Motor neuron (in vitro differentiated cells): ENCODE data around the gene COL11A1. TPM values are rescaled to one million over a fixed set of nuclear protein-coding genes. Genes with fewer than 3 reads are reported as not detected.
"Not testable (repeated sequence)": the region's sequence is repeated elsewhere in the genome, so short reads cannot be mapped to it uniquely, and the experiment has no call there.

Source experiments
- ATAC-seq, 8 experiments: fragments of 200-7000 bp; cut with Tn5 transposase; replicated peaks in 6 of 8; 2 replicates each; pipeline ENCODE4 v1.8.0; 2021; ENCODE audit warnings: mild to moderate bottlenecking in 8 of 8, moderate library complexity in 8 of 8
- H3K27ac ChIP-seq, 2 donors: fragments of 250-450 bp; sonication (Bioruptor Pico); 2 replicates each; pipeline ENCODE4 v1.9.0; 2021; ENCODE audit warnings: antibody characterized with exemption in 2 of 2, mild to moderate bottlenecking in 2 of 2, moderate library complexity in 1 of 2
- H3K4me1 ChIP-seq, 2 donors: fragments of 250-450 bp; sonication (Bioruptor Pico); replicated peaks in 1 of 2; 2 replicates each; pipeline ENCODE4 v1.6.1; 2021; ENCODE audit warnings: antibody characterized with exemption in 2 of 2, mild to moderate bottlenecking in 2 of 2, moderate library complexity in 1 of 2
- H3K4me3 ChIP-seq, 5 donors: fragments of 250-450 bp; sonication (Bioruptor Pico); 2 replicates each; pipeline ENCODE4 v1.9.0; 2021; ENCODE audit warnings: antibody characterized with exemption in 5 of 5, mild to moderate bottlenecking in 5 of 5, moderate library complexity in 4 of 5
- WGBS, 10 experiments: fragments of 450-650 bp; shearing (Covaris generic); methylation state at CpG; one replicate each; pipeline ENCODE4 v1.0.0; 2022; 5-methylcytosine and 5-hydroxymethylcytosine counted together
- in situ Hi-C, 9 experiments: fragments of 400-800 bp; cut with MboI; loops; one replicate each; pipeline ENCODE4 v1.15.0; 2021; ENCODE audit warnings: low sequenced_read_pairs in 9 of 9, low pct_unique_long_range_greater_than_20kb in 2 of 9; ENCODE audit not compliant: unreplicated experiment in 9 of 9
- total RNA-seq, 8 experiments: library from RNA; unstranded; fragments of 300-600 nt; gene quantifications; 2 replicates each; pipeline versions ENCODE4 v1.2.3 to v1.2.4, GENCODE V29; 2022

COL11A1 gene
- total RNA-seq, 8 experiments from 2014 or later = 3.5 to 305 (median 20.2) TPM

DNA sequence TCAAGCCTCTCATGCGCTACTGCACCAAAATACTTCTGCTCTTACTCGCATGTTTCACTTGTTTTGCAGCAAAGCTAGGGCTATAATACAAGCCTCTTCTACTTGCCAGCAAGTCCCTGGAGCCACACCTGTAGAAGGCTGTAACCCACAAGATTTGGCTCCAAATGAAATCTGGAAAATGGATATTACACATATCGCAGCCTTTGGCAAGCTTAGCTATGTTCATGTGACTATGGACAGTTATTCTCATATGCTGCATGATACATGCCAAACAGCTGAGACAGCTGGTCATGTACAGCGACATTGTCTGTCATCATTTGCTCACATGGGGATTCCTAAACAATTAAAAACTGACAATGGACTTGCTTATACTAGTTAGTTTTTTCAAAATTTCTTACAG lies 270.3 kb downstream of the COL11A1 start:
- no peak for ATAC-seq
- in situ Hi-C loops = no loop called here
- no peak overlapping the region for H3K27ac ChIP-seq
- H3K4me1 ChIP-seq = no peaks in the 10 kb centered on the region
- 21 to 97% (median 81%) methylated on average over 2 to 4 of the region's 4 CpGs; no CpG with 5 or more reads in 2 of the 10 experiments for WGBS, 10 experiments
- H3K4me3 ChIP-seq = no peak overlapping the region

DNA sequence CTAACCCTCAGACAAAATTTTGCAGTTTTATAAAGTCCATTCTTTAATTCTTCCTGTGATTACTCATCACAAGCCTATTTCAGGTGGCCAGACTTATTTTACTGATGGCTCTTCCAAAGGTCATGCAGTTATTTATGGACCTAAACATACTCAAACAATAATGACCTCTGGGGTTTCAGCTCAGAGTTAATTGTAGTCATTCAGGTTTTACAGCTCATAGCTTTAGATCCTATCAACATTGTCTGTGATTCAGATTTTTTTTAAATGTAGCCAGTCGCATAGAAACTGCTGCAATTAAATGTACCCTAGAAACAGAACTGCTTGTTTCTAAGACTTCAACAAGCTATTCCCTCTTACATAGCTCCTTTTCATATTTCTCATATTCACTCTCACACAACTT lies 270.8 kb downstream of the COL11A1 start:
- 0 to 100% (median 40%) methylated on average over 1 of the region's 1 CpG; no CpG with 5 or more reads in 3 of the 10 experiments for WGBS, 10 experiments
- in situ Hi-C loops = no loop called here
- ATAC-seq = peak in 1 of 8 experiments; percentile 14
- Histone ChIP-seq H3K4me1 (no peaks in the 10 kb centered on the region), H3K27ac (no peak overlapping the region), H3K4me3 (no peak overlapping the region)

DNA sequence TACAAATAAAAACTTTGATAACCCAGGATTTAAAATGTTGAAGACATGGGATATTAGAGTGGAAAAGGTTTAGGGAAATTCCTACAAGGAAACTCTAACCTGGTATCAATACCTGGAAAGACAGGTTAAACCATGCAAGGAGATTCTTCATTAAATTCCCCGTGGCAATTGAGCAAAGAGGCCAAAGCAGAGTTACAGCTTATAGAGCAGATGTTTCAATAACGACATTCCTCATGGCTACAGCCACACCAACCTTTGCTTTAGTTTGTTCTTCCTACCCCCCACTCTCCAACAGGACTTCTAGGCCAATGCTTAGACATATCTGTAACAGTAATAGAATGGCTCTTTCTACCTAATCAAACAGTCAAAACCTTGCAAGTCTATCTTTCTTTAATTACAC lies 271.3 kb downstream of the COL11A1 start:
- 0 to 88% (median 70%) methylated on average over 1 to 2 of the region's 2 CpGs; no CpG with 5 or more reads in 1 of the 10 experiments for WGBS, 10 experiments
- ATAC-seq = no peak
- in situ Hi-C loops = no loop called here
- no peaks in the 10 kb centered on the region for H3K4me1 ChIP-seq
- H3K27ac ChIP-seq = no peak overlapping the region
- H3K4me3 ChIP-seq = no peak overlapping the region

DNA sequence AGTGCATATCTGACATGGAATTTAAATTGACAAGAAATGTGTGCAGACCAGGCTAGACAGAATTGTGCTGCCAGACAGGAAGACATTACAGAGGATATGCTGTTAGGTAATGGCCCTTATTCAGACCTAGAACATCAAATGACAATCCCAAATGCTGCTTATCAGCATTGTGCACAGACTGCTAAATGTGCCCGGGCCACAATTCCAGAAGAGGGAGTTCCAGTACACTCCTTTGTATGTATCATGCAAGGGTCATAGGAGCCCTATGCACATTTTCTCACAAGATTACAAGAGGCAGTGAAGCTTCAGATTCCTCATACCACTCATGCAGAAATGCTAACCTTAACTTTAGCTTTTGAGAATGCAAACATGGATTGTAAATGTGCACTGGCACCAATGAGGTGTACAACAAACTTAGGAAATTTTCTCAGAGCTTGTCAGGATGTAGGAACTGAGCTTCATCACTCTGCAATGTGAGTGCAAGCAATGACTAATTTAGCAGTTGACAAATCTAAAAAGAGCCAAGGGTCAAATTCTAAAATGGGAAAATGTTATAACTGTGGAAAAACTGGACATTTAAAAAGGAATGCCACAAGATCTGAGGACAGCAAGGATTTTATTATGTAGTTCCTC lies 273.5 kb downstream of the COL11A1 start:
- Histone ChIP-seq H3K27ac (no peak overlapping the region), H3K4me1 (no peaks in the 10 kb centered on the region), H3K4me3 (no peak overlapping the region)
- WGBS, 10 experiments = 14 to 100% (median 72%) methylated on average over 1 of the region's 1 CpG; no CpG with 5 or more reads in 2 of the 10 experiments
- in situ Hi-C loops = no loop called here
- peak in 2 of 8 experiments; percentile 44 to 61 for ATAC-seq

DNA sequence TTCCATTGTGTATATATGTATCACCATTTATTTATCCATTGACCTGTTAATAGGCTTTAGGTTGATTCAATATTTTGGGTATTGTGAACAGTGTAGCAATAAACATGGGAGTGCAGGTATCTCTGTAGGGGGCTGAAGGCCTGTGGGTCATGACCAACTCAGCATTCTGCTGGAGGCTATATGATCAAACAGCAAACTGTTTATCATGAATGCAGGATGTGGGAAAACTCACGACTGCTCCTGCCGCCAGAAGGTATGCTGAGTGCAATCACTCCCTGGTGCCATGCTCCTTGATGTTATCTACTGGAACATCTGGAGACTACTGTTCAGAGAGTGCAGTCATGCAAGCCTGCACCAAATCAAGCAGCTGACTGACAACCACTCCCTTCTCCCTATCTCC lies 275.2 kb downstream of the COL11A1 start:
- ATAC-seq = no peak
- no peak overlapping the region for H3K27ac ChIP-seq
- in situ Hi-C loops = no loop called here
- no peak overlapping the region for H3K4me3 ChIP-seq
- H3K4me1 ChIP-seq = no peaks in the 10 kb centered on the region
- 37 to 100% (median 79%) methylated on average over 1 to 2 of the region's 2 CpGs; no CpG with 5 or more reads in 3 of the 10 experiments for WGBS, 10 experiments

DNA sequence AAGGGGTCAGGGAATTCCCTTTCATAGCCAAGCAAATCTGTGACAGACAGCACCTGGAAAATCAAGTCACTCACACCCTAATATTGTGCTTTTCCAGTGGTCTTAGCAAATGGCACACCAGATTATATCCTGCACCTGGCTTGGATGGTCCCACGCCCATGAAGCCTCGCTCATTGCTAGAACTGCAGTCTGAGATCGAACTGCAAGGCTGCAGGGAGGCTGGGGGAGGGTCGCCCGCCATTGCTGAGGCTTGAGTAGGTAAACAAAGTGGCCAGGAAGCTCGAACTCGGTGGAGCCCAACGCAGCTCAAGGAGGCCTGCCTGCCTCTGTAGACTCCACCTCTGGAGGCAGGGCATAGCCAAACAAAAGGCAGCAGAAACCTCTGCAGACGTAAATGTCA lies 281.6 kb downstream of the COL11A1 start:
- ATAC-seq, H3K4me3 ChIP-seq, H3K27ac ChIP-seq, in situ Hi-C loops, H3K4me1 ChIP-seq: not testable (repeated sequence)
- 31 to 86% (median 54%) methylated on average over 2 to 9 of the region's 9 CpGs; no CpG with 5 or more reads in 4 of the 10 experiments for WGBS, 10 experiments
